Right hindlimb (tissue), 1 donor: ENCODE measurements around the gene NPFF.
"Not testable (repeated sequence)": the region's sequence is repeated elsewhere in the genome, so short reads cannot be mapped to it uniquely, and the experiment has no call there.

Experiments
- DNase-seq: peaks from one replicate; pipeline ENCODE4 v3.0.0-alpha.2; 2018

The NPFF gene

GRCh38 chr12:53506881-53507602, at the start of gene NPFF:
TSS of gene NPFF (minus strand) at chr12:53507484. CDS start at chr12:53507474, 10 bp downstream.
- DNase-seq = no peak

- DNase-seq = no peak
Measured at GRCh38 chr12:53552361-53553327, 45.4 kb upstream of the NPFF start.

GRCh38 chr12:53551889-53552291, 44.6 kb upstream of the NPFF start:
- DNase-seq = no peak

- no peak for DNase-seq
Measured at GRCh38 chr12:53550595-53550994, 43.3 kb upstream of the NPFF start.

- not testable (repeated sequence) for DNase-seq
Measured at GRCh38 chr12:53550131-53550530, 42.8 kb upstream of the NPFF start.

GRCh38 chr12:53548354-53548753, 41.1 kb upstream of the NPFF start:
- not testable (repeated sequence) for DNase-seq

- DNase-seq = peak; percentile 72
Measured at GRCh38 chr12:53543539-53543938, 36.3 kb upstream of the NPFF start.

GRCh38 chr12:53539526-53539925, 32.2 kb upstream of the NPFF start:
- no peak for DNase-seq

GRCh38 chr12:53538209-53538689, 31.0 kb upstream of the NPFF start:
- no peak for DNase-seq

GRCh38 chr12:53536962-53537361, 29.7 kb upstream of the NPFF start:
- DNase-seq = no peak

GRCh38 chr12:53533471-53533870, 26.2 kb upstream of the NPFF start:
- no peak for DNase-seq

GRCh38 chr12:53532524-53533445, 25.5 kb upstream of the NPFF start:
- no peak for DNase-seq

- no peak for DNase-seq
Measured at GRCh38 chr12:53532021-53532420, 24.7 kb upstream of the NPFF start.

- no peak for DNase-seq
Measured at GRCh38 chr12:53530920-53531319, 23.6 kb upstream of the NPFF start.

GRCh38 chr12:53530061-53530460, 22.8 kb upstream of the NPFF start:
- DNase-seq = no peak

GRCh38 chr12:53524476-53524875, 17.2 kb upstream of the NPFF start:
- DNase-seq = no peak

- no peak for DNase-seq
Measured at GRCh38 chr12:53523131-53523530, 15.8 kb upstream of the NPFF start.

- DNase-seq = no peak
Measured at GRCh38 chr12:53518381-53518780, 11.1 kb upstream of the NPFF start.

- DNase-seq = no peak
Measured at GRCh38 chr12:53516758-53517455, 9.6 kb upstream of the NPFF start.

GRCh38 chr12:53515291-53515680, 8.0 kb upstream of the NPFF start:
- DNase-seq = no peak

- DNase-seq = no peak
Measured at GRCh38 chr12:53514628-53515290, 7.5 kb upstream of the NPFF start.
